ENCODE results near the gene ADARB1.

ADARB1 gene

GRCh38 chr21:45261093-45261492 is 186.7 kb downstream of the ADARB1 start:
- no peak for TF ChIP-seq CTCF (IDR thresholded peaks at IDR 0.05; ENCODE audit: borderline replicate concordance, insufficient read depth, low read depth, low read length)
- H3K4me3 ChIP-seq (ENCODE audit: low read depth, low read length) = no peak overlapping the region

- no peak overlapping the region for H3K4me3 ChIP-seq (ENCODE audit: low read depth, low read length)
- TF ChIP-seq CTCF (IDR thresholded peaks at IDR 0.05; ENCODE audit: borderline replicate concordance, insufficient read depth, low read depth, low read length) = no peak
These were observed 187.7 kb downstream of the ADARB1 start for GRCh38 chr21:45262041-45262581.

GRCh38 chr21:45262616-45263015 is 188.2 kb downstream of the ADARB1 start:
- TF ChIP-seq CTCF (IDR thresholded peaks at IDR 0.05; ENCODE audit: borderline replicate concordance, insufficient read depth, low read depth, low read length) = no peak
- no peak overlapping the region for H3K4me3 ChIP-seq (ENCODE audit: low read depth, low read length)

GRCh38 chr21:45263534-45263933 is 189.2 kb downstream of the ADARB1 start:
- no peak overlapping the region for H3K4me3 ChIP-seq (ENCODE audit: low read depth, low read length)
- no peak for TF ChIP-seq CTCF (IDR thresholded peaks at IDR 0.05; ENCODE audit: borderline replicate concordance, insufficient read depth, low read depth, low read length)

- TF ChIP-seq CTCF (IDR thresholded peaks at IDR 0.05; ENCODE audit: borderline replicate concordance, insufficient read depth, low read depth, low read length) = no peak
- no peak overlapping the region for H3K4me3 ChIP-seq (ENCODE audit: low read depth, low read length)
These were observed 189.9 kb downstream of the ADARB1 start for GRCh38 chr21:45264146-45264911.

- no peak overlapping the region for H3K4me3 ChIP-seq (ENCODE audit: low read depth, low read length)
- no peak for TF ChIP-seq CTCF (IDR thresholded peaks at IDR 0.05; ENCODE audit: borderline replicate concordance, insufficient read depth, low read depth, low read length)
These were observed 190.6 kb downstream of the ADARB1 start for GRCh38 chr21:45264912-45265515.

All from GM12875 (cell line).